GM10266 (cell line): ENCODE data around the gene ABCG4.

Source experiments
- DNase-seq: peaks from one replicate; pipeline ENCODE4 v3.0.0; 2012; ENCODE audit errors: extremely low spot score
- TF ChIP-seq, protein P1 (sequence below): IDR thresholded peaks from 2 replicates; pipeline ENCODE4 v1.5.1; 2012; ENCODE audit warnings: mild to moderate bottlenecking, low read depth; ENCODE audit not compliant: control insufficient read depth, insufficient read depth; ENCODE audit errors: missing control alignments

Gene ABCG4

DNA sequence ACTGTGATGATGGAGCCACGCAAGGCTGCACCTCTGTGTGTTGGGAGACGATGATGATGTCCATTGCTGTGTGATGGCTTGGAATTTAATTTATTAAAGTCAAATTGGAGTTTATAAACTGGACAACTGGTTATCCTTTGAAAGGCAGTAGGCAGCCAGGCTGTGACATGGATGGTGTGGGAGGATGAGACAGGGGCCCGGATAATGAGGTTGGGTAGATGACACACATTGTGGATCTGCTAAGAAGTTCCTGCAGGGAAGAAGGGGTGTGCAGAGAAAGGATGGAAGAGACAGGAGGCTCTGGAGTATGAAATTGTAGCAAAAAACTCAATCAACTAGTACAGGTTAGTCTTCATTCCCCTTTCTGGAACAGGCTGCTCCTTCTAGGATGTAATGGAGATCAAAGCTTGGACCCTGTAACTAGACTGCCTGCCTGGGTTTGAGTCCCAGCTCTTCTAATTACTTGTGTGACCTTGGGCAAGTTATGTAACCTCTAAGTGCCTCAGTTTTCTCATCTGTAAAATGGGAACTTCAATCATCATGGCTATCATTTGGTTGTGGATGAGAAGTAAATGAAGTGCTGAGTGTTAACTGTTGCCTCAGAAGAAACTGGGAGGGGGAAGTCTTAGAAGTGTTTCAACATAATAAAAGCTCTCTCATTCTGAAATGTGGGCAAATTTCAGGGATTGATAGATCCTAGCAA lies 31.7 kb upstream of the ABCG4 start:
- TF ChIP-seq, protein P1, sequence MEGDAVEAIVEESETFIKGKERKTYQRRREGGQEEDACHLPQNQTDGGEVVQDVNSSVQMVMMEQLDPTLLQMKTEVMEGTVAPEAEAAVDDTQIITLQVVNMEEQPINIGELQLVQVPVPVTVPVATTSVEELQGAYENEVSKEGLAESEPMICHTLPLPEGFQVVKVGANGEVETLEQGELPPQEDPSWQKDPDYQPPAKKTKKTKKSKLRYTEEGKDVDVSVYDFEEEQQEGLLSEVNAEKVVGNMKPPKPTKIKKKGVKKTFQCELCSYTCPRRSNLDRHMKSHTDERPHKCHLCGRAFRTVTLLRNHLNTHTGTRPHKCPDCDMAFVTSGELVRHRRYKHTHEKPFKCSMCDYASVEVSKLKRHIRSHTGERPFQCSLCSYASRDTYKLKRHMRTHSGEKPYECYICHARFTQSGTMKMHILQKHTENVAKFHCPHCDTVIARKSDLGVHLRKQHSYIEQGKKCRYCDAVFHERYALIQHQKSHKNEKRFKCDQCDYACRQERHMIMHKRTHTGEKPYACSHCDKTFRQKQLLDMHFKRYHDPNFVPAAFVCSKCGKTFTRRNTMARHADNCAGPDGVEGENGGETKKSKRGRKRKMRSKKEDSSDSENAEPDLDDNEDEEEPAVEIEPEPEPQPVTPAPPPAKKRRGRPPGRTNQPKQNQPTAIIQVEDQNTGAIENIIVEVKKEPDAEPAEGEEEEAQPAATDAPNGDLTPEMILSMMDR: no peak
- DNase-seq: no peak

DNA sequence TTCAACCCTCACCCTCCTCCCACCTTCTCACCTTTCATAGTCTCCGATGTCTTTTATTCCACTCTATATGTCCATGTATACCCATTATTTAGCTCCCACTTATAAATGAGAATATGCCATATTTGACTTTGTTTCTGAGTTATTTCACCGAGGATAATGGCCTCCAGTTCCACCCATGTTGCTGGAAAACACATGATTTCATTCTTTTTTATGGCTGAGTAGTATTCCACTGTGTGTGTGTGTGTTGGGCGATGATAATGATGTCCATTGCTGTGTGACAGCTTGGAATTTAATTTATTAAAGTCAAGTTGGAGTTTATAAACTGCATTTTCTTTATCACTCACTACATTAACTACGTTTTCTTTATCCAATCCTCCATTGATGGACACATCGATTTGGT lies 30.6 kb upstream of the ABCG4 start:
- TF ChIP-seq, protein P1: no peak
- no peak for DNase-seq

DNA sequence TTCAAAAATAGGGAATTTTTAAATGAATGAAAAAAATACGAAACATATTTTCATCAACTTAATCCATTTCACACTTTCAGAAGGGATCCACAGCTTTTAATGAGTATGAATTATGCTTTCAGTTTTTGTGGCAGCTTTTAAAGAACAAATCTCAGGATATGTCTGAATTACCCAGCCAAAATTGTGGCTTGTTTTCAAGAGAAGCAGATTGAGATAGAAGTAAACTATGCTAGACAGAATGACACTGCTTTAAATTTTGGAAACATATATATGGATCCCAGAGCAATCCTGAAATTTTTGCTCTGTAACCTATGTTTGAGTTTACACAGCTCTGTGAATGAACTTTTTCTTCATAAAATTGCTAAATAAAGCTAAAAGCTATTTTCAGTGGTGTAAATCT lies 29.9 kb upstream of the ABCG4 start:
- DNase-seq: no peak
- TF ChIP-seq, protein P1: no peak

DNA sequence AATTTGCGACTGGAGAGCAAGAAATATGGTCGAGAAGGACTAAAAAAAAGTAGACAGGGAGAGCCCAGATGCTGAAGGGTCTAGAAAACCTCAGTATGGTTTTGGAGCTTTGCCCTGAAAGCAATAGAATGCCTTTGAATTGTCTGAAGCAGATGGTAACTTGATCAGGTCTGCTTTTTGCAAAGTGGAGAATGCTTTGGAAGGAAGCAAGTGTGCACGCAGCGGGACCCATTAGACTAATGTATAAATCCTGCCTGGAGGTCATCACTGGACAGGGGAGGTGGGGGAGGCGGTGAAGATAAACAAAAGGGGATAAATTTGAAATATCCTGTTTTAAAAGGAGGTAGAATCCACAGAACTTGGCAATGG lies 28.2 kb upstream of the ABCG4 start:
- no peak for DNase-seq
- TF ChIP-seq, protein P1: no peak

DNA sequence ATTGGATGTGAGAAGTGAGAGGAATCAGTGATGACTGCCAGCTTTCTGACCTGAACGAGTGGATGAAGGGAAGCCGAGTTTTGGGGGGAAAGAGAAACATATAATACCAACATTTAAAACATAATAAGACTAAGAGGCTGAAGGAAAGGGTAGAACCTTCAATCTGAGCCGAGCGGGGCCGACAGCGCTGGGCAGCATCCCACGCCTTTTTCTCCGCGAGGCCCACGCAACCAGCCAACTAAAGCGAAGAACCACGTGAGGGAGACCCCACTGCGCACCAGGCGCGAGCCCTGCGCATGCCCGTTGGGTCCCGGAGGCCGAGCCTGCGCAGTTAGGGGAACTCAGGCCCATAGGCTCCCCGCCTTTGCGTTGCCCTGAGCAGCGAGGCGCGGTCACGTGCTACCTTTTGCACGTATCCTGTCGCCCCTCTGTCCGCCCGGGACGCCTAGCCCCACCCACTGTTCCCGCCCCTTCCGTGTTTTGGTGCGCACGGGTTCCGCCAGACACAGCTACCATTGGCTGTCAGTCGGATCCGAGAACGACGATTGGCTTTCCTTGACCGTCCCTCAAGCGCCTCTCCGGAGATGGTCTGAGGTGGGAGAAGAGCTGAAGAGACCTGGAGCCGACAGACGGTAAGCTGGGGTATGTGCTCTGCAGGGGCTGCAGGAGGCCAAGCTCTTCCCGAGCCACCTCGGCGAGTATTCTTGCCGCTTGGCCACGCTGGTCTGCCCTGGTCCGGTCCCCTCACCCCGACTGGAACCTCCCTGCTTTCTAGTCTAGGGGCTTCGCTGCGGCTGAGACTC lies 27.6 kb upstream of the ABCG4 start, which contains the start of gene HINFP:
TSS of gene HINFP (plus strand) at position 573 of the 803 bp plus-strand sequence. CDS start 5,365 bp downstream, outside the sequence.
- TF ChIP-seq, protein P1: no peak
- DNase-seq: peak; percentile 96

DNA sequence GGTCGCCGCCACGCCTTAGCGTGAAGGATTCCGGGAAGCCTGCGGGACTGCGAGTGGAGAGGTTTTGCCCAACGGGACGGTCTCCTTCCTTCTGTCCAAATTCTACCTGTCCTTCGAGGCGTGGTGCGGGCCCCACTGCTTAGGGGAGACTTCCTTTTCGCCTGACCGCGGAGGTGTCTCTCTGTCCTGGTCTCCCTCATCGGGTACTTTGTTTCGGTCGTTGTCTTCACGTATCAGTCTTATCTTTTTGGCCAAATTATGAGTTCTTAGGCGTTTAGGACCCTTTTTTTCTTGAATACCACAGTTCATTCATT lies 27.1 kb upstream of the ABCG4 start:
- DNase-seq: peak; percentile 40
- TF ChIP-seq, protein P1: no peak

DNA sequence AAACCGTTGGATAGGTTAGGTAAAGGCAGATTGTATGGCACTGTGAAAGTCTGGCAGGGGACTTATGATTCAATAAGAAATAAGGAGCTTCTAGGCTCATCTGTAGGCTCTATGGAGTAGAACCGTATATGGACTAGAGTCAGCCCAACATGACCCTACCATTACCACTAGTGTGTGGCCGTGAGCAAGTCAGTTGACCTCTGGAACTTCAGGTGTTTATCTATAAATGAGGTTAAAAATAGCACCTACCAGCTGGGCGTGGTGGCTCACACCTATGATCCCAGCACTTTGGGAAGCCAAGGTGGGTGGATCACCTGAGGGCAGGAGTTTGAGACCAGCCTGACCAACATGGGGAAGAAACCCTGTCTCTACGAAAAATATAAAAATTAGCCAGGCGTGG lies 23.0 kb upstream of the ABCG4 start:
- TF ChIP-seq, protein P1: no peak
- no peak for DNase-seq
